ENCODE results near the gene TRAPPC11. TPM values are rescaled to one million over a fixed set of nuclear protein-coding genes. Genes with fewer than 3 reads are reported as not detected.

The TRAPPC11 gene
- polyA plus RNA-seq, 1 of the 3 experiments (the other 2 are of a cell fraction), result 18.8 TPM

DNA sequence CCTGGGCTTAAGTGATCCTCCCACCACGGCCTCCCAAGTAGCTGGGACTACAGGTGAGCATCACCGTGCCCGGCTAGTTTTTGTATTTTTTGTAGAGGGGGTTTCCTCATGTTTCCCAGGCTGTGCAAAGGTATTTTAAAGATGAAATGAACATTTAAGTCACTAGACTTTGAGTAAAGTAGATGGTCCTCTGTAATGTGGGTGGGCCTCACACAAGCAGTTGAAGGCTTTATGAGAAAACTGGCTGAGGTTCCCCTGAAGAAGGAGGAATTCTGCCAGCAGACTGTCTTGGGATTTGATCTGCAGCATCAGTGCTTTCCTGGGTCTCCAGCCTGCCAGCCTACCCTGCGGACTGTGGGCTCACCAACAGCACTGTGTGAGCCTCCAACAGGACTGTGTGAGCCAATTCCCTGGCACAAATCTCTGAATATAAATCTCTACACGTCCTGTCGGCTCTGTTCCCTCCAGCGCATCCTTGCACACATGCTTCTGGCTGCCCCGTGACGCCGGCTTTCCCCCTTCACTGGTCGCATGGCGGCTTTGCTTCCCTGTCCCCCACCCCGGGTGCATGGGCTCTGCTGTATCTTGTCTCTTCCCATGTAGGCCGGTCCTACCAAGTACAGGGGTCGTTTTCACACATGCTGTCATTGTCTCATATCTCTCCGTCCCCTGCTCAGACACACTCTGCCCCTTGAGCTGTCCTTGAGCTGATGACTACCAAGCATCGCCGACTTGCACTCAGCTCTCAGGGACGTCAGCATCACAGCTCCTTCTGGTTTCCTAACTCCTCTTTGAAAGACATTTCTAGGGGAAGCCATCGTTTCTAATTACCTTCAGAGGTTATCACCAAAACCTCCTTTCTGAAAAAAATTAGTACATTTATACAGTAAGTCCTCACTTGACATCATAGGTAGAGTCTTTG, 46.5 kb upstream of the TRAPPC11 start:
- Histone ChIP-seq H3K9me3 (no peaks in the 10 kb centered on the region), H3K4me2 (no peak overlapping the region), H4K20me1 (ENCODE audit: insufficient read depth) (no peaks in the 10 kb centered on the region), H2AFZ (ENCODE audit: low read depth) (no peak overlapping the region), H3K27me3 (ENCODE audit: insufficient read depth) (no peaks in the 10 kb centered on the region), H3F3A (replicated peaks; ENCODE audit: insufficient read depth) (no peaks in the 10 kb centered on the region), H3K9me2 (no peaks in the 10 kb centered on the region), H3K27ac (ENCODE audit: low read depth in 2 of 2, low read length in 1 of 2) (no peak overlapping the region), H3K4me3 (ENCODE audit: low read depth in 2 of 2, low read length in 1 of 2) (no peak overlapping the region), H3K36me3 (replicated peaks in 1 of 2; ENCODE audit: control insufficient read depth in 1 of 2, insufficient read depth in 2 of 2, low read length in 1 of 2) (no peaks in the 10 kb centered on the region), H3K4me1 (ENCODE audit: control insufficient read depth in 1 of 2, insufficient read depth in 2 of 2, low read depth in 1 of 2, low read length in 1 of 2) (no peaks in the 10 kb centered on the region), H3K79me2 (ENCODE audit: insufficient read depth) (no peaks in the 10 kb centered on the region), H3K9ac (no peak overlapping the region)
- DNase-seq, result no peak
- CTCF ChIA-PET, result interaction anchor here (0.6 to 1.7 kb wide), 3 partner anchors 10 to 12 kb away, joined by 3 to 5 read pairs (median 3); no protein-coding TSS in a partner anchor
- 76% methylated on average over 20 of the region's 20 CpGs for WGBS (ENCODE audit: low lambda C conversion rate)
- POLR2A ChIA-PET, result no interaction called here
- no peak for TF ChIP-seq EP300 (IDR thresholded peaks at IDR 0.05; ENCODE audit: borderline replicate concordance in 1 of 2, low read depth in 1 of 2, low read length in 1 of 2)
- TF ChIP-seq SIN3A (IDR thresholded peaks at IDR 0.05; ENCODE audit: borderline replicate concordance, low read depth, low read length), result no peak
- no peak for TF ChIP-seq CHD2 (IDR thresholded peaks at IDR 0.05; ENCODE audit: low read length, partially characterized antibody)
- TF ChIP-seq YY1 (IDR thresholded peaks at IDR 0.05; ENCODE audit: low read depth), result no peak
- no peak for TF ChIP-seq JUND (IDR thresholded peaks at IDR 0.05)
- TF ChIP-seq EZH2phosphoT487 (IDR thresholded peaks at IDR 0.05; ENCODE audit: borderline replicate concordance, low read depth), result no peak
- TF ChIP-seq RXRA (IDR thresholded peaks at IDR 0.05; ENCODE audit: borderline replicate concordance, low read depth), result no peak
- TF ChIP-seq RAD21 (IDR thresholded peaks at IDR 0.05; ENCODE audit: low read length), result no peak
- TF ChIP-seq NRF1 (IDR thresholded peaks at IDR 0.05; ENCODE audit: low read depth, low read length), result no peak
- TF ChIP-seq, protein P1, sequence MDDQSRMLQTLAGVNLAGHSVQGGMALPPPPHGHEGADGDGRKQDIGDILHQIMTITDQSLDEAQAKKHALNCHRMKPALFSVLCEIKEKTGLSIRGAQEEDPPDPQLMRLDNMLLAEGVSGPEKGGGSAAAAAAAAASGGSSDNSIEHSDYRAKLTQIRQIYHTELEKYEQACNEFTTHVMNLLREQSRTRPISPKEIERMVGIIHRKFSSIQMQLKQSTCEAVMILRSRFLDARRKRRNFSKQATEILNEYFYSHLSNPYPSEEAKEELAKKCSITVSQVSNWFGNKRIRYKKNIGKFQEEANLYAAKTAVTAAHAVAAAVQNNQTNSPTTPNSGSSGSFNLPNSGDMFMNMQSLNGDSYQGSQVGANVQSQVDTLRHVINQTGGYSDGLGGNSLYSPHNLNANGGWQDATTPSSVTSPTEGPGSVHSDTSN (IDR thresholded peaks at IDR 0.05), result no peak
- TF ChIP-seq POLR2AphosphoS5 (IDR thresholded peaks at IDR 0.05; ENCODE audit: low read depth, low read length), result no peak
- TF ChIP-seq SMC3 (IDR thresholded peaks at IDR 0.05; ENCODE audit: low read depth, low read length), result no peak
- TF ChIP-seq, protein P2, sequence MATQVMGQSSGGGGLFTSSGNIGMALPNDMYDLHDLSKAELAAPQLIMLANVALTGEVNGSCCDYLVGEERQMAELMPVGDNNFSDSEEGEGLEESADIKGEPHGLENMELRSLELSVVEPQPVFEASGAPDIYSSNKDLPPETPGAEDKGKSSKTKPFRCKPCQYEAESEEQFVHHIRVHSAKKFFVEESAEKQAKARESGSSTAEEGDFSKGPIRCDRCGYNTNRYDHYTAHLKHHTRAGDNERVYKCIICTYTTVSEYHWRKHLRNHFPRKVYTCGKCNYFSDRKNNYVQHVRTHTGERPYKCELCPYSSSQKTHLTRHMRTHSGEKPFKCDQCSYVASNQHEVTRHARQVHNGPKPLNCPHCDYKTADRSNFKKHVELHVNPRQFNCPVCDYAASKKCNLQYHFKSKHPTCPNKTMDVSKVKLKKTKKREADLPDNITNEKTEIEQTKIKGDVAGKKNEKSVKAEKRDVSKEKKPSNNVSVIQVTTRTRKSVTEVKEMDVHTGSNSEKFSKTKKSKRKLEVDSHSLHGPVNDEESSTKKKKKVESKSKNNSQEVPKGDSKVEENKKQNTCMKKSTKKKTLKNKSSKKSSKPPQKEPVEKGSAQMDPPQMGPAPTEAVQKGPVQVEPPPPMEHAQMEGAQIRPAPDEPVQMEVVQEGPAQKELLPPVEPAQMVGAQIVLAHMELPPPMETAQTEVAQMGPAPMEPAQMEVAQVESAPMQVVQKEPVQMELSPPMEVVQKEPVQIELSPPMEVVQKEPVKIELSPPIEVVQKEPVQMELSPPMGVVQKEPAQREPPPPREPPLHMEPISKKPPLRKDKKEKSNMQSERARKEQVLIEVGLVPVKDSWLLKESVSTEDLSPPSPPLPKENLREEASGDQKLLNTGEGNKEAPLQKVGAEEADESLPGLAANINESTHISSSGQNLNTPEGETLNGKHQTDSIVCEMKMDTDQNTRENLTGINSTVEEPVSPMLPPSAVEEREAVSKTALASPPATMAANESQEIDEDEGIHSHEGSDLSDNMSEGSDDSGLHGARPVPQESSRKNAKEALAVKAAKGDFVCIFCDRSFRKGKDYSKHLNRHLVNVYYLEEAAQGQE (IDR thresholded peaks at IDR 0.05; ENCODE audit: low read depth, low read length), result no peak
- no peak for TF ChIP-seq GABPA (IDR thresholded peaks at IDR 0.05; ENCODE audit: low read depth)
- TF ChIP-seq MAX (IDR thresholded peaks at IDR 0.05; ENCODE audit: low read depth), result no peak
- no peak for TF ChIP-seq ELF1 (IDR thresholded peaks at IDR 0.05)
- TF ChIP-seq USF1 (IDR thresholded peaks at IDR 0.05; ENCODE audit: borderline replicate concordance, low read depth), result no peak
- TF ChIP-seq FOXJ3 (CRISPR knock-in tag; IDR thresholded peaks at IDR 0.05), result no peak
- TF ChIP-seq MEF2A (IDR thresholded peaks at IDR 0.05; ENCODE audit: borderline replicate concordance, low read depth), result no peak
